Measurements from ENCODE around the gene PZP. TPM values are rescaled to one million over a fixed set of nuclear protein-coding genes. Genes with fewer than 3 reads are reported as not detected.

Gene PZP
- total RNA-seq, 1 donor from 2014 or later = 0.67 TPM

DNA sequence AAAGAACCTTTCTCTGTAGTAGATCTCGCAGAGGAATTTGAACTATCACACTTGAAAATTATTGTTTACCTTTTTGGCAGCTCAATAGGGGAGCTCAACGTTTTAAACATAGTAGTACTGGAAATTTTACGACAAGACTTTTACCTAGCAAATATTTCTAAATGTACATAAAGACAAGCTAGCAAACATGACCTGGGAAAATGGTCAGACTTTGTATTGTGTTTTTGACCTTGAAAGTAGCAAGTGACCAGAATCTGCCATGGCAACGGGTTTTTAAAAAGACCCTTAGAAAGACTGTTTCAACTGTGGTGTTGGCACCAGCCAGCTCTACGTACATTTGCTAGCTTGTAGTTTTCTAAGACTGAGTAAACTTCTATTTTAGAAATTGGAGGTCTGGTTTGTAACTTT, 72.3 kb downstream of the PZP start:
- no peak overlapping the region for H3K27ac ChIP-seq
- H3K4me1 ChIP-seq = peaks cover 4% of the 10 kb centered on the region
- TF ChIP-seq, protein P1, sequence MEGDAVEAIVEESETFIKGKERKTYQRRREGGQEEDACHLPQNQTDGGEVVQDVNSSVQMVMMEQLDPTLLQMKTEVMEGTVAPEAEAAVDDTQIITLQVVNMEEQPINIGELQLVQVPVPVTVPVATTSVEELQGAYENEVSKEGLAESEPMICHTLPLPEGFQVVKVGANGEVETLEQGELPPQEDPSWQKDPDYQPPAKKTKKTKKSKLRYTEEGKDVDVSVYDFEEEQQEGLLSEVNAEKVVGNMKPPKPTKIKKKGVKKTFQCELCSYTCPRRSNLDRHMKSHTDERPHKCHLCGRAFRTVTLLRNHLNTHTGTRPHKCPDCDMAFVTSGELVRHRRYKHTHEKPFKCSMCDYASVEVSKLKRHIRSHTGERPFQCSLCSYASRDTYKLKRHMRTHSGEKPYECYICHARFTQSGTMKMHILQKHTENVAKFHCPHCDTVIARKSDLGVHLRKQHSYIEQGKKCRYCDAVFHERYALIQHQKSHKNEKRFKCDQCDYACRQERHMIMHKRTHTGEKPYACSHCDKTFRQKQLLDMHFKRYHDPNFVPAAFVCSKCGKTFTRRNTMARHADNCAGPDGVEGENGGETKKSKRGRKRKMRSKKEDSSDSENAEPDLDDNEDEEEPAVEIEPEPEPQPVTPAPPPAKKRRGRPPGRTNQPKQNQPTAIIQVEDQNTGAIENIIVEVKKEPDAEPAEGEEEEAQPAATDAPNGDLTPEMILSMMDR (IDR thresholded peaks at IDR 0.05) = no peak
- H3K36me3 ChIP-seq = no peaks in the 10 kb centered on the region
- H3K4me3 ChIP-seq = no peak overlapping the region
- ATAC-seq (no peak), DNase-seq (no peak)
- intact Hi-C loops (cut with DNase I) = no loop called here
- no peaks in the 10 kb centered on the region for H3K27me3 ChIP-seq
- H3K9me3 ChIP-seq = no peaks in the 10 kb centered on the region

DNA sequence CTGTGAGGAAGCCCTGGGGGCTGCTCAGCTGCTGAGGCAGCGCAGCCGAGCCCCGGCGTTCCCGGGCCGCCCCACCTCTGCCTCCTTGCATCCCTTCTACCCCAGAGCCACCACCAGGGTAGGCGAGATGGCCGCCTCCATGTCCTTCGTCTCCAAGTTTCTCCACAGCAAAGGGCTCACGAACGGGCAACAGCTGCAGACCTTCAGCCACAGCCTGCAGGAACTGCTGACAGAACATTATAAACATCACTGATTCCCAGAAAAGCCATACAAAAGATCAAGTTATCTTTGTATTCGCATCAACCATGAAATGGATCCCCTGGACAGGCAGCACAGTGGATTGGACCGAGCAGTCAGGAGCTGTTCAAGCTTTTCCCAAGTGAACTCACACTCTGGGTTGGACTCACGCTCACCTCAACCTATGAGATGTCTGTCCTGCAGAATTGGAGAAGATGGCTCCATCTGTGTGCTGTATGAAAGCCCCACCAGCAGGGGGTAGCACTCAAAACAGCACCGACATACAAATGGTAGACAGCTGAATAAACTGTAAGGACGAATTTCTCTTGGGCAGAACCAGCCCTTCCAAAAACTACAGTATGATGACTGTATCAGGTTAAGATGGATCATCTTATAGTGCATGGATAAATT, 73.1 kb downstream of the PZP start:
- peak; percentile 57 for ATAC-seq

DNA sequence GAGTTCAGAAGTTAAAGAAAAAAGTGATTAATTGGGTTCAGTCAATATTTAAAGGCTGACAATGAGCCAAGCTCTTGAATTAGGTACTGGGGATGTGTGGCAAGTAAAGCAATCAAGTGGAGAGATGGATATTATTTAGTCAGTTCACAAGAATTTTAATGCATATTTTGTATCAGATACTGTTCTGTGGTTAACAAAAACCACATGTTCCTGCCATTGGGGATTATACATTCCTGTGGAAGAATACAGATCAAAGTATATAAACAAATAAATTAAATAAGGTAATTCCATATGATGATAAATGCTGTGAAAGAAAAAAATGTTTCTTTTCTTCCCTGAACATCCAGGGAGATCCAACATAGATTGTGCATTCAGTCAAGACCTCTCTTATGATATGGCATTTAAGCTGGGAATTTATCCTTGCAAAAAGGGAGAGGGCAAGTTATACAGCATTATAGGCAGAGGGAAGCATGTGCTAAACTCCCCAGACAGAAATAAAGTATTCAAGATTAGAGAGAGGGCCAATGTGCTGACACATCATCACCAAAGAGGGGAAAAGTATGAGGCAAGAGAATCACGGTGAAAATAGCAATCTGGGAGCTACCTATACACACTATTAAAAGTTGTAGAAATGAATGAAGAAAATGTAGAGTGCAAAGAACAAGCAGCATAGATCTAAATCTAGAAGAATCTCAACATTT, 74.8 kb downstream of the PZP start:
- Histone ChIP-seq H3K4me3 (no peak overlapping the region), H3K9me3 (no peaks in the 10 kb centered on the region), H3K27ac (peak overlapping the region; percentile 73), H3K4me1 (peaks cover 4% of the 10 kb centered on the region), H3K27me3 (no peaks in the 10 kb centered on the region), H3K36me3 (no peaks in the 10 kb centered on the region)
- TF ChIP-seq, protein P1 (IDR thresholded peaks at IDR 0.05) = no peak
- intact Hi-C loops (cut with DNase I) = no loop called here
- ATAC-seq (no peak), DNase-seq (no peak)

More for the DNA sequence above, 73.1 kb downstream of the PZP start:
- H3K27me3 ChIP-seq = no peaks in the 10 kb centered on the region
- TF ChIP-seq, protein P1 (IDR thresholded peaks at IDR 0.05) = peak; percentile 41
- H3K4me1 ChIP-seq = peaks cover 4% of the 10 kb centered on the region
- H3K4me3 ChIP-seq = no peak overlapping the region
- peak overlapping the region; percentile 73 for H3K27ac ChIP-seq
- no peaks in the 10 kb centered on the region for H3K9me3 ChIP-seq
- intact Hi-C loops (cut with DNase I) = no loop called here
- H3K36me3 ChIP-seq = no peaks in the 10 kb centered on the region
- peak; percentile 64 for DNase-seq

DNA sequence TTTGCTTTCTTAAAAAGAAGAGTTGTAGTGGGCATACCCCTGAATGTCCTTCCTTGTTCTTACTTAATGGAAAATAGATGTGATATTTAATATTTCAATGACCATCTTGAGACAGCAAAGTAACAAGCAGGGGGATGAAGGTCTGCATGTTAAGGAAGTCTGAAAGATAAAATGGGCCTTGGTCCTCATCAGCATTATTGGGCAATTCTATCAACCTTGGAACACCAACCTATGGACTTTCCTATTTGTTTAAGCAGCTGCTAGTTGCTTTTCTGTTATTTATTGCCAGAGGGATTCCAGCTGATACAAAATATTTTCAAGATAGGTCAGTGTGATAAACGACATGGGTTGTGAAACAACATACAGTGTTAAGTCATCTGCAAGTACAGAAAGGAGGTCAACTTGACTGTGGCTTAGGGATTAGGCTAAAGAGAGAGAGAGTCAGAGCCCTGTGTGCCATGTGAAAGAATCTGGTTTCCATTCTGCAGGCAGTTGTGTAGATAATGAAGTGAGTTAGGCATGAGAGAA, 76.1 kb downstream of the PZP start:
- Histone ChIP-seq H3K4me3 (no peak overlapping the region), H3K27ac (peak overlapping the region; percentile 21), H3K36me3 (no peaks in the 10 kb centered on the region), H3K9me3 (no peaks in the 10 kb centered on the region), H3K4me1 (peaks cover 4% of the 10 kb centered on the region), H3K27me3 (no peaks in the 10 kb centered on the region)
- ATAC-seq (peak; percentile 46), DNase-seq (no peak)
- TF ChIP-seq, protein P1 (IDR thresholded peaks at IDR 0.05) = no peak
- intact Hi-C loops (cut with DNase I) = no loop called here

DNA sequence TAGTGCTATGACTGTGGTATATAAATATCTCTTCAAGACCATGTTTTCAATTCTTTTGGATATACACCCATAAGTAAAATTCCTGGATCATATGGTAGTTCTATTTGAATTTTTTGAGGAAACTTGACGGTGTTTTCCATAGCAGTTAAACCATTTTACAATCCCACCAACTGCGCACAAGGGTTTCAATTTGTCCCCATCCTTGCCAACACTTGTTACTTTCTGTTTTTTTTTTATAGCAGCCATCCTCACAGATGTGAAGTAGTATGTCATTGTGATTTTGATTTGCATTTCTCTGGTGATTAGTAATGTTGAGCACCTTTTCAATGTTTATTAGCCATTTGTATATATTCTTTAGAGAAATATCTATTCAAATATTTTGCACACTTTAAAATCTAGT, 78.0 kb downstream of the PZP start:
- TF ChIP-seq, protein P1 (IDR thresholded peaks at IDR 0.05) = no peak

More for the DNA sequence above, 78.0 kb downstream of the PZP start:
- H3K27me3 ChIP-seq = no peaks in the 10 kb centered on the region
- no peak for ATAC-seq
- DNase-seq = no peak
- no peak overlapping the region for H3K27ac ChIP-seq
- H3K36me3 ChIP-seq = no peaks in the 10 kb centered on the region
- intact Hi-C loops (cut with DNase I) = no loop called here
- H3K9me3 ChIP-seq = no peaks in the 10 kb centered on the region
- peaks cover 4% of the 10 kb centered on the region for H3K4me1 ChIP-seq
- H3K4me3 ChIP-seq = no peak overlapping the region
